Astrocyte of the spinal cord (primary cell): Measurements from ENCODE around the gene DNAAF8.
"Not testable (repeated sequence)": the region's sequence is repeated elsewhere in the genome, so short reads cannot be mapped to it uniquely, and the experiment has no call there.

Experiments
- DNase-seq: peaks from one replicate; pipeline ENCODE4 v3.0.0; 2011; ENCODE audit warnings: low read depth, low spot score
- H3K4me3 ChIP-seq: 2 replicates; pipeline ENCODE4 v1.5.1; 2011; ENCODE audit warnings: low read depth, mild to moderate bottlenecking, low read length, moderate library complexity
- in situ Hi-C: cut with HindIII; loops from 2 replicates; pipeline ENCODE4 v1.10.0; 2017; ENCODE audit warnings: low sequenced_read_pairs
- TF ChIP-seq, protein P1 (sequence below): IDR thresholded peaks from 2 replicates; pipeline ENCODE4 v1.5.1; 2012; ENCODE audit warnings: low read depth, mild to moderate bottlenecking, low read length, inconsistent platforms

The DNAAF8 gene

GRCh38 chr16:4733747-4734062 lies 632 bp upstream of the DNAAF8 start:
- no peak for DNase-seq
- TF ChIP-seq, protein P1, sequence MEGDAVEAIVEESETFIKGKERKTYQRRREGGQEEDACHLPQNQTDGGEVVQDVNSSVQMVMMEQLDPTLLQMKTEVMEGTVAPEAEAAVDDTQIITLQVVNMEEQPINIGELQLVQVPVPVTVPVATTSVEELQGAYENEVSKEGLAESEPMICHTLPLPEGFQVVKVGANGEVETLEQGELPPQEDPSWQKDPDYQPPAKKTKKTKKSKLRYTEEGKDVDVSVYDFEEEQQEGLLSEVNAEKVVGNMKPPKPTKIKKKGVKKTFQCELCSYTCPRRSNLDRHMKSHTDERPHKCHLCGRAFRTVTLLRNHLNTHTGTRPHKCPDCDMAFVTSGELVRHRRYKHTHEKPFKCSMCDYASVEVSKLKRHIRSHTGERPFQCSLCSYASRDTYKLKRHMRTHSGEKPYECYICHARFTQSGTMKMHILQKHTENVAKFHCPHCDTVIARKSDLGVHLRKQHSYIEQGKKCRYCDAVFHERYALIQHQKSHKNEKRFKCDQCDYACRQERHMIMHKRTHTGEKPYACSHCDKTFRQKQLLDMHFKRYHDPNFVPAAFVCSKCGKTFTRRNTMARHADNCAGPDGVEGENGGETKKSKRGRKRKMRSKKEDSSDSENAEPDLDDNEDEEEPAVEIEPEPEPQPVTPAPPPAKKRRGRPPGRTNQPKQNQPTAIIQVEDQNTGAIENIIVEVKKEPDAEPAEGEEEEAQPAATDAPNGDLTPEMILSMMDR: no peak
- peak overlapping the region; percentile 88 for H3K4me3 ChIP-seq
- in situ Hi-C loops: no loop called here

DNA sequence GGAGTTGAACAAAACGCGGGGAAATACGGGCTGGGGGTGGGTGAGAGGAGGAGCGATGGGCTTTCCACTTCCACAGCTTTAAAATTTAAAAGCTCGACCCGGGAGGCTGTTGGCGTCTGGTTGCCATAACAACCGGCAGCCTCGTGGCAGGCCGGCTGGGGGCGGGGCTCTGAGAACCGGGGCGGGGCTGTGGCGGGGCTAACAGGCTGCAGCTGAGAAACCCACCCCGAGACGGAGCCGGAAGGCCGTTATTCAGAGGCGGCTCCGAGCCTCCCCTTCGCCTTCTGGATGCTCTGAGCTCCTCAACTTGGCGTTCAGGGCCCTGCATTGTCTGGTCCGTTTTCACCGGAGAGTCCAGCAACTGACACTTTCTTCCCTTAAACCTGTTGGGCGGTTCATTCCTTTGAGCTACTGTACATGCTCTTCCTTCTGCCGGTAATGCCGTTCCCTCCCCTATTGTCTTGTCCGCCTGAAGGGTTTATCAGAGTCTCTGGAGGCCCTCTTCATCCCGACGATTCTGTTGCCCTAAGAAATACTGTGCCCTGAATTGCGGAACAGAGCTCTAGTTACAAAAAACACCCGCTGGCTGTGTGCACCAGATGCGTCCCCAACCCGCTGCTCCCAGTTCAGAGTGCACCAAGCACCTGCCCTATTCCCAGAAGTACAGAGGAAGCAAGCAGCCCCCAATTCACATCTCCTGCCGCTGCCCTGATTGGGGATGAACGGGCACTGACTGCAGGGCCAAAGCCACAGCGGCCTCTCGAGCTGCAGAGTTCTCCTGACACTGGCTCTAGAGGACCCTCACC lies 596 bp downstream of the DNAAF8 start:
- in situ Hi-C loops: no loop called here
- DNase-seq: peak; percentile 81
- H3K4me3 ChIP-seq: peak overlapping the region; percentile 88
- TF ChIP-seq, protein P1: no peak

DNA sequence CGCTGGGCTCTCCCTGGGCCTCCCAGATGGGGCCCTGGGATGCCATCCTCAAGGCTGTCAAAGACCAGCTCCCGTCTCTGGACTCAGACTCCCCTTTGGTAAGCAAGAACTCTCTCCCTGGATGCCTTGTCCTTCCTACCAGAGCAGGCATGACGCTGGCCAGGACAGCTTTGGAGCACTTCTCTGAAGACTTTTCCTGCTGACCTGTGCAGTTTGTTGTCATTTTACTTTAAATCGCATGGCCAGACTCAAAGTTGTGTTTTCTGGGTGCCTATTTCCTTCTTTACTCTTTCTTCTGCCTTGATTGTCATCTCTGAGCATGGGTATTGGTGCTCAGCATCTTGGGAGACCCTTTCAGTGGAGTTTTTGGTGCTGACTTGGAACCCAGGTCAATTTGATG lies 2.2 kb downstream of the DNAAF8 start:
- DNase-seq: no peak
- in situ Hi-C loops: no loop called here
- TF ChIP-seq, protein P1: no peak
- no peak overlapping the region for H3K4me3 ChIP-seq

GRCh38 chr16:4737545-4737944 lies 3.2 kb downstream of the DNAAF8 start:
- H3K4me3 ChIP-seq: no peak overlapping the region
- no peak for DNase-seq
- in situ Hi-C loops: no loop called here
- TF ChIP-seq, protein P1: no peak

GRCh38 chr16:4738370-4738769 lies 4.0 kb downstream of the DNAAF8 start:
- in situ Hi-C loops, H3K4me3 ChIP-seq, DNase-seq: not testable (repeated sequence)

GRCh38 chr16:4743226-4743878 lies 9.0 kb downstream of the DNAAF8 start:
- in situ Hi-C loops: no loop called here
- no peak overlapping the region for H3K4me3 ChIP-seq
- no peak for DNase-seq
- TF ChIP-seq, protein P1: no peak

- TF ChIP-seq, protein P1: no peak
- in situ Hi-C loops: no loop called here
- DNase-seq: no peak
- no peak overlapping the region for H3K4me3 ChIP-seq
Observed at GRCh38 chr16:4744555-4745273, 10.4 kb downstream of the DNAAF8 start.
